Activated gamma-delta T cell treated with anti-CD3 and anti-CD28 coated beads, Interleukin-2, amount 50 U/mL, for 16 hours (primary cell): ENCODE measurements around the gene NBPF1.
"Not testable (repeated sequence)": the region's sequence is repeated elsewhere in the genome, so short reads cannot be mapped to it uniquely, and the experiment has no call there.

ENCODE experiments used
- DNase-seq: peaks from one replicate; pipeline ENCODE4 v3.0.0-alpha.2; 2020; ENCODE audit warnings: low read depth

Gene NBPF1

GRCh38 chr1:16613185-16614147 is at the start of gene NBPF1:
Gene NBPF1 (minus strand): TSS chr1:16613564.
- peak; percentile 89 for DNase-seq

DNA sequence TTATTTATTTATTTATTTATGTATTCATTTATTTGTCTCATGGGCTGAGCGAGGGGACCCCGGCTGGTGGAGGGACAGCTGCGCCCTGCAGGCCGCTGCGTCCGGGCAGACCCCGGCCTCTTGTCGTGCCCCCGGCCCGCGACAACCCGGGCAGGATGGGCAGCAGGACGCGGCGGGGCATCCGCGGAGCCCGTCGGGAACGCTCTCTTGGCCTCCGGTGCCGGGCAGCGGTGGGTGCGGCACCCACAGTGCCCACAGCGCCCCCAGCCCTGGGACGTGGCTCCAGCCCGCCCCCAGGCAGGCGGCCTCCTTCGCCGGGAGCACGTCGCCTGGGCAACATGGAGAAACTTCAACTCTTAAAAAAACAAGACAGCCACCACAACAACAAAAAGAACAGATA is 44.9 kb upstream of the NBPF1 start:
- DNase-seq = not testable (repeated sequence)

- not testable (repeated sequence) for DNase-seq
These were observed 43.8 kb upstream of the NBPF1 start for GRCh38 chr1:16656981-16657683.

- DNase-seq = not testable (repeated sequence)
These were observed 43.2 kb upstream of the NBPF1 start for GRCh38 chr1:16656574-16656973.

- not testable (repeated sequence) for DNase-seq
These were observed 38.2 kb upstream of the NBPF1 start for GRCh38 chr1:16651560-16651959.

- DNase-seq = not testable (repeated sequence)
These were observed 36.6 kb upstream of the NBPF1 start for GRCh38 chr1:16649960-16650359.

- not testable (repeated sequence) for DNase-seq
These were observed 36.0 kb upstream of the NBPF1 start for GRCh38 chr1:16649390-16649789.

GRCh38 chr1:16648756-16649155 is 35.4 kb upstream of the NBPF1 start:
- DNase-seq = not testable (repeated sequence)

GRCh38 chr1:16648250-16648649 is 34.9 kb upstream of the NBPF1 start:
- not testable (repeated sequence) for DNase-seq

DNA sequence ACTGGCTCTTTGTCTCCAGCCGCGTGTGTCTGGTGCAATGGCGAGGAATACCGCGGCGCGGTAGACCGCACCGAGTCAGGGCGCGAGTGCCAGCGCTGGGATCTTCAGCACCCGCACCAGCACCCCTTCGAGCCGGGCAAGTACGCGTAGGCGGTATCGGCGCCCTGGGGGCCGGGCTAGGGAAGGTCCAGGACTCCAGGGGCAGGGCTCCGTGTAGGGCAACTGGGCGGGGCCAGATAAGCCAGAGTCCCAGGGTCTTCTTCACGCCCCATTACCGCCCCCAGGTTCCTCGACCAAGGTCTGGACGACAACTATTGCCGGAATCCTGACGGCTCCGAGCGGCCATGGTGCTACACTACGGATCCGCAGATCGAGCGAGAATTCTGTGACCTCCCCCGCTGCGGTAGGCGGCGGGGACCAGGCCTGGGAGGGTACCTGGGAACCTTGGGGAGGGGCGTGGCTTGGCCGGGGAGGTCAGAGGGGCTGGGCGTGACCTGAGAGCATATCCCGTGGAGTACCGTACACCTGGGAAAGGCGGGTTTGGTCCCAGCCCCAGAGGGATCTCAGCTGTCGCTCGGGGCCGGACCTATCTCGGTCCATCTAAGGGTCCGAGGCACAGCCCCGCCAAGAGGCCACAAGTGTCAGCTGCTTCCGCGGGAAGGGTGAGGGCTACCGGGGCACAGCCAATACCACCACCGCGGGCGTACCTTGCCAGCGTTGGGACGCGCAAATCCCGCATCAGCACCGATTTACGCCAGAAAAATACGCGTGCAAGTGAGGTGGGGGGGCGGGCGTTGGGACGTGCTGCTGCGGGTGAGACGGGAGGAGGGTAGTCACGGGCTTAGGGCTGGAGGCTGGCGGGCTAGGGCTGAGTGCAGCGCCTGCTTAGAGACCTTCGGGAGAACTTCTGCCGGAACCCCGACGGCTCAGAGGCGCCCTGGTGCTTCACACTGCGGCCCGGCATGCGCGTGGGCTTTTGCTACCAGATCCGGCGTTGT is 34.1 kb upstream of the NBPF1 start:
- DNase-seq = not testable (repeated sequence)

DNA sequence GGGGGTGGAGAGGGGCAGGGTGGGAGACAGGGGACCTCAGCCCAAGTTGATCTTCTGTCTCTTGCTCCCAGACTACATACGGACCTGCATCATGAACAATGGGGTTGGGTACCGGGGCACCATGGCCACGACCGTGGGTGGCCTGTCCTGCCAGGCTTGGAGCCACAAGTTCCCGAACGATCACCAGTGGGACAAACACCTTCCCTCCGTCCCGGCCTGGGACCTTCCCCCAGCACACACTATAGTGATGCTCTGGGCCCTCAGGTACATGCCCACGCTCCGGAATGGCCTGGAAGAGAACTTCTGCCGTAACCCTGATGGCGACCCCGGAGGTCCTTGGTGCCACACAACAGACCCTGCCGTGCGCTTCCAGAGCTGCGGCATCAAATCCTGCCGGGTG is 33.4 kb upstream of the NBPF1 start:
- DNase-seq = not testable (repeated sequence)

GRCh38 chr1:16646061-16646664 is 32.8 kb upstream of the NBPF1 start:
- DNase-seq = not testable (repeated sequence)

GRCh38 chr1:16645271-16646060 is 32.1 kb upstream of the NBPF1 start:
- not testable (repeated sequence) for DNase-seq

- peak; percentile 100 for DNase-seq
These were observed 31.3 kb upstream of the NBPF1 start for GRCh38 chr1:16644482-16645270.

DNA sequence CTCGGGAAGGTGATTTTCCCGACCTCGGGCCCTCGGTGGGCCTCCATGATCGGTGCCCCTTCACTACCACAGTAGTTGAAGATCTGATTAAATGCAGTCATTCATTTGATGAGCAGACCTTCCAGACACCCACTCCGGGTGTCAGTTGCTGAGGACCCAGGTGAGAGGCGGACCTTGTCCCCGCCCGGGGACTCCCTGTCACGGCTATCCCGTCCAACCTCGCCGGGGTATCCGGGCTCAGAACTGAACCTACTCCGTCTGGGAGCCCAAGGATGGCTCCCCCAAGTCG is 30.8 kb upstream of the NBPF1 start:
- no peak for DNase-seq

- DNase-seq = not testable (repeated sequence)
These were observed 30.3 kb upstream of the NBPF1 start for GRCh38 chr1:16643476-16644192.

DNA sequence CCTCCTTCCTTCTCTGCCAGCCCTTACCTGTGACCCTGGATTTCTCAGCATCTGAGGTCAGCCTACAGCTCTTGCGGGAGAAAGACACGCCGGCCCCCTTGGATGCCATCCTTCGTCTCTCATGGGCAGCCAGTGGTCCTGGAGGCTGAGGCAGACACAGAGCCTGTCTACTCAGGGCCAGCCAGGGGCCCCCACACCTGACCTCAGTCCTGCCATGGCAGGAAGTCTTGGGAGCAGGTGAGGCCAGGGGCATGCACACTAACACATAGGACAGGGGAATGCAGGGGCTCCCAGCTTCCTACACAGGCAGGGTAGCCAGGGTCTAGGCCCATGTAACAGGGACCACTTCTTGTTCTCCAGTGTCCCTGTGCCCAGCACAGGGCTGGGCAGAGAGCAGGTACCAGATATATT is 29.6 kb upstream of the NBPF1 start:
- not testable (repeated sequence) for DNase-seq

- not testable (repeated sequence) for DNase-seq
These were observed 28.9 kb upstream of the NBPF1 start for GRCh38 chr1:16642025-16642966.
